ENCODE measurements around the gene TNIK.

Gene TNIK

DNA sequence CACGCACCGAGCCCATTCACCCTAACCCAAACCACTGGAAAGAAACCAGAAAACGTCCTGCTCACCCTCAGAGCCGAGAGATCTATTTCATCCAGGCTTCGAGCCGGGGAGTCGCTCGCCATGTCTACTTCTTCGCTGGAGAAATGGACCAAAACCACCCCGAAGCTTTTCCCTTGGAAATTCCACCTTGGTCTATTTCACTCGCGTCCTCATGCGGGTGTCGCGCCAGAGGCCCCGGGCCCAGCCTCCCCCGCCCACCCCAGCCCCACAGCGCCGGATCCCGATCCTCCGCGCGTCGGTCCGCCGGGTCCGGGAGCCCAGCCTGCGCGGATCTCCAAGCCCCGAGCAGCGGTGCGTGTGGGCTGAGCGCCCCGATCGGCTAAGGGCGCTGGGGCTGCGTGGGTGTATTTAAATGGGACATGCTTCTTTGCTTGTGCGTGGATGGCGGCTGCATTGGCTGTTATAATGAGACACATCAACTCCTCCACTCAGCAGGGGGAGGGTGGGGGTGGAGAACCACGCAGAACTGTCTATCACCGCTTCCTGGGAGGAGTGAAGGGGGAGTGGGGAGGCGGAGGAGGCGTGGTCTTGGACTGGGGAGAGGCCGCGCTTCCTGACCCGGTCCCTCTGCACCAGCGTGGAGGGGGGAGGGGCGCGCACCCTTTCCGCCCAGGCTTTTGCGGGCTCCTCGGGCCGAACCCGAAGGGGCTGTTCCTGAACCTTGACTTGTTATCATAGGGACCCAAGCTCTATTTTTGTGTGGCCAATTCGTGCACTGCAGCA is at the start of gene TNIK:
TSS of gene TNIK (minus strand) at position 464 of the 783 bp plus-strand sequence. CDS start at position 122, 342 bp downstream.
- Histone ChIP-seq H3K27ac (peak within 1 kb of the TSS in 19 of 21 experiments; percentile 26 to 84 (median 64)), H3K4me3 (peak within 1 kb of the TSS; percentile 49 to 77 (median 65))

DNA sequence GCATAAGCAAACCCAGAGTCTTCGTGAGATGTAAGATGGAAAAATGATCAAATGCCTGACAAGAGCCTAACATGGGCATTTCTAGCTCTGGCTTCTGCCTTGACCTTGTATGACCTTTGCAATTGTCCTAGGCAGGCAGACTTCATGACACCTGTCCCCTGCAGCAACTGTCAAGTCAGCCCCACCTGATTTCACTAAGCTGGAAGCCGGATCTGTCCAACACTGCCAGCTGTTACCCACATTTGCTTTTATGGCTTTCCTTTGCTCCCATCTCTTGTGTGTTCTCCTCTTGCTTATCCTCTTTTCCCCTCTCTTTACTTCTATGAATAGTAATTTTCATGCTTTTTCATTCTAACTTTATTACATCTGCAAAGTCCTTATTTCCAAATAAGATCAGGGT is 48.5 kb upstream of the TNIK start:
- no peak overlapping the region for H3K4me3 ChIP-seq
- H3K27ac ChIP-seq = no peak overlapping the region

DNA sequence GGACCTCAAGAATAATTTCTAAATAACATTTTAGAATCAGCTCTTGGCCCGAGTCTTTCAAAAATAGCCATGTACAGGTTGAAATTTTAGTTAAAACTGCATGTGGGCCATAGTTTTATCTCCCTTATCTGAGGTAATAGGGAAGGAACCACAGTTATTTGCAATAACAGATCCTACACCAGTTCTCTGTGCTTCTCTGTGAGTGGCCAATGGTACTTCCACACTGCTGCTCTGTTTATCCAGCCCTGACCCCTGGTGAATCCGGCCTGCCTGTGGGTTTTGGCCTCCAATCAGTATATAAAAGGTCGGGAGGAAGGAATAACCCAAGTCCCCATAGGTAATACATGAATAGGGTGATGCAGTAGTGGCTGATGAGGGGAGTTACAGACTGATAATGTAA is 48.0 kb upstream of the TNIK start:
- Histone ChIP-seq H3K27ac (no peak overlapping the region), H3K4me3 (no peak overlapping the region)

DNA sequence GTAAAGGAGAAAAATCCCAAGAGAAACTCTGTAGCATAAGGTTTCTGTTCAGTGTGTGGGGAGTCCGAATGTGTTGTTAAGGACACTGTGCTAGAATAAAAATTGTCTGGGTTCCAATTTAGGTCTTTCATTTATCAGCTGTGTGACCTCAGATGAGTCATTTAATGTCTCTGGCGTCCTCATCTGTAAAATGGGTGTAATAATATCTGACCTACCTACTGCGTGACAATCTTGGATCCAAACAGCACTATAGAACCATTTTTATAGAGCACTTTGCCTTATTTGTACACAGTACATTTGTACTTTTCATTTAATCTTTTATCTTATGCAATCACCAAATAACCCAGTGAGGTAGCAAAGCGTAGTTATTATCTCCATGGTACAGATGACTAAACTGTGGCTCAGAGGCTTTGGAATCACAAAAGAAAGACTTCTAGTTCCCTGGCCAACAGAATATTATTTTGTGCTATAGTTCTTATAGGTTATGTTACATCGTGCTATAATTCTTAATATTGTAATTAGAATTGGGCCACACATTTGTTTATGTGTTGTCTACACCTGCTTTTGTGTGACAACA is 46.6 kb upstream of the TNIK start:
- Histone ChIP-seq H3K4me3 (no peak overlapping the region), H3K27ac (no peak overlapping the region)

DNA sequence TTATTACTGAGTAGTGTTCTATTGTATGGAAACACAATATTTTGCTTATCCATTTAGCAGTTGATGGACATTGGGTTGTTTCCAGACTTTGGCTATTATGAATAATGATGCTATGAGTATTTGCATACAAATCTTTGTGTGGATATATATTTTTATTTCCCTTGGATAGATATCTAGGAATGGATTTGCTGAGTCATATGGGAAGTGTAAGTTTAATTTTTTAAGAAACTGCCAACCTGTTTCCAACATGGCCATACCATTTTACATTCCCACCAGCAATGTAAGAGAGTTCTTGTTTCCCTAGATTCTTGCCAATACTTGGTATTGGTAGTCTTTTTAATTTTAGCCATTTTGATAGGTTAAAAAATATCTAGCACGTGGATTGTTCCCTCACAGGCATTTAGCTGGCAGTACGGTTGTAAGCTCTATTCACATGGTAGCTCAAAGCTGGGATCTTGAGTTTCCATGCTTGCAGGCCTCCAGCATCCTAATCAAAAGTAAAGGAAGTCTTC is 45.7 kb upstream of the TNIK start:
- Histone ChIP-seq H3K4me3 (no peak overlapping the region), H3K27ac (no peak overlapping the region)

DNA sequence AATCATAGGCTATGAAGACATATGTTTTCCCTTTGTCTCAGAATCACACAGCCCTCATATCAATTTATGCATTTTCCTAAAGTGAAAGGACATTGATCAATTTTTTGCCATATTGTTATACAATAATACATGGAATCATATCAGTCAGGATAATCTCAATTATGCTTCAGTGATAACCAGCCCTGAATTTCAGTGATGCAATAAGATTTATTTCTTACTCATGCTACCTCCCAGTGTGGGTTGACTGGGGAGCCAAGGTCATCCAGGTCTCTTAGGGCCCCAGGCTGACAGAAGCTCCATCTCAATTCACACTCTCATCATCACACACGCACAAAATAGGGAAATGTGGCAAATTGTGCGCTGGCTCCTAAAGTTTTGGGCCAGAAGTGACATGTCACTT is 44.2 kb upstream of the TNIK start:
- H3K4me3 ChIP-seq = no peak overlapping the region
- H3K27ac ChIP-seq = no peak overlapping the region

DNA sequence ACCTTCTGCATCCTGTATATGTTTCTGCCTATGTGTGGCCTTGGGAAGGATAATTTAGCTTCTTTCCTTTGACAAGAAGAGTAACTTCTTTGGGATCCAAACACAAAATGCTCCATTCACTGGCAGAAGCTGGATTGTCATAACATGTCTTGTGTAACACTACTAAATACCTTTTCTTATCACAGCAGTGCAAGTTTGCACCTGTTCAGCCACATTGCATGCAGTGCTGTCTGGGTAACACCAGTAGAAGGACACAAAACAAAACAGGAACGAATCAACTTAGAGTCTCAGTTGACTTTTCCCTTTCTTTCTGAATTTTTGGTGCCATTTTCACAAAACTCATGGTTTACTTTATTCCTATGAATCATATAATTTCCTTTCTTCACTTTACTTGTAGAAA is 43.6 kb upstream of the TNIK start:
- H3K27ac ChIP-seq = no peak overlapping the region
- H3K4me3 ChIP-seq = no peak overlapping the region

DNA sequence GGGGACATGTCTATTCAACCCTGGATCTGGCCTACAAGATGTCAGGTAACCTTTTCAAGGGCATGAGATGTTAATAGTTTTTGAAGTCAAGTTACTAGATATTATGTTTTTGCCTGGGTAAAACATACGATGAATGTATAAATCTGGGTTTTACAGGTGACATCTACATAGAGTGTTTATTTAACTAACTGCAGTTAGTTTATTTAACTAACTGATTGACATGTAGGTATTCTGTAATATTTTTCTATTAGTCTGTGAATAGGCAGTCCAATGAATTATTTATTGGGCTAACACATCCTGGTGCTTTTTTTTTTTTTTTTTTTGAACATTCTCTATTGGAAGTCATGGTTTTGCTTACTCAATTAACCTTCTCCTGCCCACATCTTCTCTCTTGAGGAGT is 38.7 kb upstream of the TNIK start:
- Histone ChIP-seq H3K4me3 (no peak overlapping the region), H3K27ac (no peak overlapping the region)

DNA sequence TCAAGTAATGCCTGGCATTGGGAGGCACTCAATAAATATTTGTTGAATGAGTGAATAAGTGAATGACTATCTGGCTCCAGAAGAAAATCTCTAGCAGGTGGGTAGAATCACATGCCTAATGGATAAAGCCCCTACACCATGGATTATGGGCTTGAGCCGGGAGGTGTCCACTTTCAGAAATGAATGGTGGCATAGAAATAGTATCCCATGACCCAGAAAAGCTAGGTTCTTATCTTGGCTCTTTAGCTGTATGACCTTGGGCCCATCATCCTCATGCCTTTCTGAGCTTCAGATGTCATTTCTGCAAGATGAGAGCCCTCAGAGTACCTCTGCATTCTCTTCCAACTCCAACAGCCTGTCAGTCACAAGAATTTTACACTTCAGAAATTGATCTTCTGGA is 37.3 kb upstream of the TNIK start:
- Histone ChIP-seq H3K27ac (no peak overlapping the region), H3K4me3 (no peak overlapping the region)

DNA sequence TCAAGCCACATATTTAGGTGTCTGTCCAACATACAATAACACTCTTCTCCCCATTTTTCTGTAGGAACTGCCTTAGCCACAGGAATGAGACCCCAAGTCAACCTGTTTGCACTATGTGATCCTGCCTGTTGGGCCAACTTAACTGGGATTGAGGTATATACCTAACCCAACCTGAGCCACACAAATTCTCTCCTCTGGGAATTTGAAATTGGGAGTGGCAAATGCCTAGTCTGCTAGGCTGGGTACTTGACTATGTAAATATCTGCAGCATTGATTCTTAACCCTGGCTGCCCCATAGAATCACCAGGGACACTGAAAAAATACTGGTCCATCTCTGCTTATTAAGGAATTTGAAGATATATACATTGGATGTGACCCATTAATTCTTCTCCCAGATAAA is 35.2 kb upstream of the TNIK start:
- H3K27ac ChIP-seq = no peak overlapping the region
- H3K4me3 ChIP-seq = no peak overlapping the region

DNA sequence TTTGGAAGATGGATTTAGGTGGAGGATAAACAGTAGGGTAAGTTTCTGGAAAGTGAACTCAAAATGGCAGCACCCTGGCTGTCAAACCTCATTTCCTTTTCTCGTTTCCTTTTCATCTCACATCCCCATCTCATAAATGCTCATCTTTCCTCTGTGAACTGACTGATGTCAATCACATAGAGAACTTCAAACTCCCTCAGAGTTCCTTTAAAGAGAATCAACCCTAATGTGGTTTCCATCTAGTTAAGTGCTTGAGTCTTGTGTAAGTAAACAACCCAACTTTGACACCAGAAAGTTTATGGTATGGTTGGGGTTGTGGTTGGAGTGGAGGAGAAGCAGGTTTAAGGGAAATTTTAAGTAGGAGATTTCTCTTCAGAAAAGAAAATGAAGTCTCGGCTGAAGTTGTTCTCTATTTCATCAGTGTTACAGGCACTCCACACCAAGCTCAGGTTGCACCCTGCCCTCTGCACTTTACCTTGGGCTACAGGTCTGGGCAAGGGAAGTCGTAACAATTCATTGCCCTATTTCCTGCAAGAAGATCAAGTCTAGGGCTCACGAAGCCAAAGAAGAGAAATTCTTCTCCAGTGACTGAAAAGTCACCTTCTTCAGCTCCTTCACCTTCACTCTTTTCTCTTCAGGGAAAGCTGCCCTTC is 34.4 kb upstream of the TNIK start:
- no peak overlapping the region for H3K4me3 ChIP-seq
- no peak overlapping the region for H3K27ac ChIP-seq

DNA sequence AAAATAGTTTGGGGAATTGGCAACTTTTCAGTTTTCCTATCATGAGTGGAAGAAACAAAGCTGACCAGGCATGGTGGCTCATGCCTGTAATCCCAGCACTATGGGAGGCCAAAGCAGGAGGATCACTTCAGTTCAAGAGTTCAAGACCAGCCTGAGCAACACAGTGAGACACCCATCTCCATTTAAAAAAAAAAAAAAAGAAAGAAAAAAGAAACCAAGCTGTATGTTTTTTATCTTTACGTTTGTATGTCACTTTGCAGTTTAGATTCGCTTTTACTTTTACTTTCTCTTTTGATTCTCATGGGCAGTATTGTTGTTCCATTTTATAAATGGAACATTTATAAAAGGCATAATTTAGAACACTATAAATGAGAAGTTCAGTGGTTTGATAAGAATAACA is 31.2 kb upstream of the TNIK start:
- no peak overlapping the region for H3K4me3 ChIP-seq
- H3K27ac ChIP-seq = peak overlapping the region in 1 of 21 experiments; percentile 52

DNA sequence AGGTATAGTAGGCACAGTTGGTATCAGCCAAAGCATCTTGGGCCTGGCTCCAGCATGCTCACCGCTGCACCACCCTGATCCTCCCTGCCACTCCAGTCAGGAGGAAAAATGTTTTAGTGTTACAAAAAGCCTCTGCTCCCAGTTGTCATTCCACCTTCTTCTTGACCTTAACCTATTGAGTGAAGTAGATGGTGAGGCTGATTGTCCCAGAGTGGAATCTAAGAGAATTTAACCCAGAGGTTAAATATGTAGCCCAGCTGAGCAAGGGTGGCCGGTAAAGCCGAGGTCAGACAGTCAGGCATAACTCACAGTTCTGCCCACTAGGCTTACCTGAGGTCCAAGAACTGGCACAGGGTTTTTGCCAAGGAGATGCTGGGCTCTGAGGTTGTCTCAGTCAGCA is 30.7 kb upstream of the TNIK start:
- Histone ChIP-seq H3K4me3 (no peak overlapping the region), H3K27ac (peak overlapping the region in 1 of 21 experiments; percentile 52)

DNA sequence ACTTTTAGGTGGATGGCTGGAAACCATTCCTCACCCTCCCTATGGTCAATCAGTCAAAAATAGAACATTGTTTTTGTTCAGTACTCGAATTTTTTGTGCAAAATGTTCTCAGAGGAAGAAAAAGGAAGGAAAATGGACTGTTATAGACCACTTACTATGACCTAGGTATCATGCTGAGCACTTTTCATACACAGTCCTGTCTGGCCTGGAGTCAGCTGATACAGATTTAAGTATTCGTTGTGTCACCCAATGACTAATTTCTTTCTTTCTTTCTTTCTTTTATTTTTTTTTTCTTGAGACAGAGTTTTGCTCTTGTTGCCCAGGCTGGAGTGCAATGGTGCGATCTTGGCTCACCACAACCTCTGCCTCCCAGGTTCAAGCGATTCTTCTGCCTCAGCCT is 29.1 kb upstream of the TNIK start:
- H3K27ac ChIP-seq = no peak overlapping the region
- no peak overlapping the region for H3K4me3 ChIP-seq

DNA sequence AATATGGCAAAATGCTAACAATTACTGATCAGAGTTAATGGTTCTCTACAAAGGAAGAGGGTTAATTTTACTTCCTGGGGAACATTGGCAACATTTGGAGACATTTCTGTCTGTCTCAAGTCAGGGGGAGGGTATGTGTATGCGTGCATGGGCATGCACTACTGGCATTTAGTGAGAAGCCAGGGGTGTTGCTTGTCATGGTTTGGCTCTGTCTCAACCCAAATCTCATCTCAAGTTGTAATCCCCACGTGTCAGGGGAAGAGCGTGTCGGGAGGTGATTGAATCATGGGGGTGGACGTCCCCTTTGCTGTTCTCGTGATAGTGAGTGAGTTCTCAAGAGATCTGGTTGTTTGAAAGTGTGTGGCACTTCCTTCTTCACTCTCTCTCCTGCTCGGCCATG is 28.3 kb upstream of the TNIK start:
- H3K27ac ChIP-seq = no peak overlapping the region
- no peak overlapping the region for H3K4me3 ChIP-seq

DNA sequence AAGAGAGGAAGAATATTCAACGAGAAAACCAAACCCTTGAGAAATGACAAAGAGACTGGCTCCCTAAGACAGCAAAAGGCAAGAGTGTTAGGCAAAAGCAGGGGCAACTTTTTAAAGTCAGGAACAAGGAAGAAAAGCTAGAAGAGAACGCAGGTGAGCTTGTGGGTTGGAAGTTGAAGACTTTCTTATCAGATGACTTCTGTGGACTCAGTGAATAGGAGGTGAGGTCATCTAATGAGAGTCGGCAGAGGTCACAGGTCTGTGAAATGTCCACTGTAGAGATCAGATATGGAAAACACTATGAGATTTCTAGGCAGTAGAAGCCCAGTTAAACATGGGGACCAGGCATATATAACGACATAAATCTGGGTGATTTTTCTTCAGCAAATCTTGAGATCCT is 27.2 kb upstream of the TNIK start:
- Histone ChIP-seq H3K27ac (no peak overlapping the region), H3K4me3 (no peak overlapping the region)

DNA sequence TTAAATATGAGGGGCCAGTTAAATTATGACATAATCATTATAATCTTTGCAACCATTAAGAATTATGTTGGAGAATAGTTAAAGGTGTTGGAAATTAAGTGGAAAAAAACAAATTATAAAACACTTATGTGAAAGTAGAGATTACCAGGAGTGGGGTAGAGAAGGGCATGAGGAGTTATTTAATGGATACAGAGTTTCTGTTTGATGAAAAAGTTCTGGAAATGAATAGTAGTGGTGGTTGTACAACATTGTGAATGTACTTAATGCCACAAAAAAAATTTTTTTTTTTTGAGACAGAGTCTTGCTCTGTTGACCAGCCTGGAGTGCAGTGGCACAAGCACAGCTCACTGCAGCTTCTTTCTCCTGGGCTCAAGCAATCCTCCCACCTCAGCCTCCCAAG is 25.1 kb upstream of the TNIK start:
- no peak overlapping the region for H3K27ac ChIP-seq
- no peak overlapping the region for H3K4me3 ChIP-seq

DNA sequence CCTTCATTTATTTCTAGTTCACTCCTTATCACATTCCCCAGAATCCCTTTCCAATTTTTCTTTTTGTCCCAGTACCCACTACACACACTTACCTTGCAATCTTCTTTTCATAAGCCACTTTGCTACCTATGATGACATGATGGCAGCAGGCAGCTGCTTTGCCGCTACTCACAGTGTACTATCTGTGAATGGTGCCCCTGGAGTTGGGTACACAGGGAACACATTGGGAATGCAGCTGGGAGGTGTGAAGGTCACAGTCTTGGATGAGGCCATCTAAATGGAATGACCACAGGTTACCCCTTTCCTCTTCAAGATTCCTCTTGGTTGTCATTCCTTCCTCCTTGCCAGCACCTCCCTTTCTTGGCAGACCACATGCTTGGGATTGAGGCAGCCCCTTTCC is 20.8 kb upstream of the TNIK start:
- no peak overlapping the region for H3K4me3 ChIP-seq
- peak overlapping the region in 1 of 21 experiments; percentile 32 for H3K27ac ChIP-seq

DNA sequence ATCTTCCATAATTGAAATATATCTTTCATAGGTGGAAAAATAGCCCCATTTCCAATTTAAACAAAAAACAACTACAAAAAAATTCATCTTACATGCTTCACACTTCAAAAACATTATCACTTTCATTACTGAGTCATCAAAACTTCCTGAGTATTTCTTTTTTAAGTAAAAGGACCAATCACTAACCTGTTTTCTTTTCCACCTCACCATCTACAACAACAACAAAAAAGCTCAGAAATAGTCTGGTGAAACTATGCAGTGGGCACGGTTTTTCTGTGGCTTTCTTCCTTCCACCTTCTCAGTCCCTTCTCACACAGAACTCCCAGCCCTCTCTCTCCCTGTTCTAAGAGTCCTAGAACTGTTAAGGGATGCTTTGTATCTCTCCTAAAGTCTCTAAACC is 20.3 kb upstream of the TNIK start:
- Histone ChIP-seq H3K4me3 (no peak overlapping the region), H3K27ac (peak overlapping the region in 1 of 21 experiments; percentile 32)

DNA sequence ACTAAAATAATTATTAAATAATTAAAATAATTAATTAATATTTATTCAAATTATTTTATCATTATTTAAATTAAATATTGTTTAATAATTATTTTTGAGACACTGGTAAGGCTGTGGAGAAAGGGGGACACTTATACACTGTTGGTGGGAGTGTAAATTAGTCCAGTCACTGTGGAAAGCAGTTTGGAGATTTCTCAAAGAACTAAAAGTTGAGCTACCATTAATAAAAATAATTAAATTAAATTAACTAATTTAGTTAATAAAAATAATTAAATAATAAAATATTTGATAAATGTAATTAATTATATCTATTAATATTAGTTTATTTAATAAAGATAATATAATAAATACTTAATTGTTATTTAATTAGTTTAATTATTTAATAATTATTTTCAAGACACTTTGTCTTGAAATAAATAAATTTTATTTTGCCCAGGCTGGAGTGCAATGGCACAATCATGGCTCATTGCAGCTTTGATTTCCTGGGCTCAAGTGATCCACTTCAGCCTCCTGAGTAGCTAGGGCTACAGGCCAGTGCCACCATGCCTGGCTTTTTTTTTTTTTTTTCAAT is 16.4 kb upstream of the TNIK start:
- no peak overlapping the region for H3K27ac ChIP-seq
- H3K4me3 ChIP-seq = no peak overlapping the region

DNA sequence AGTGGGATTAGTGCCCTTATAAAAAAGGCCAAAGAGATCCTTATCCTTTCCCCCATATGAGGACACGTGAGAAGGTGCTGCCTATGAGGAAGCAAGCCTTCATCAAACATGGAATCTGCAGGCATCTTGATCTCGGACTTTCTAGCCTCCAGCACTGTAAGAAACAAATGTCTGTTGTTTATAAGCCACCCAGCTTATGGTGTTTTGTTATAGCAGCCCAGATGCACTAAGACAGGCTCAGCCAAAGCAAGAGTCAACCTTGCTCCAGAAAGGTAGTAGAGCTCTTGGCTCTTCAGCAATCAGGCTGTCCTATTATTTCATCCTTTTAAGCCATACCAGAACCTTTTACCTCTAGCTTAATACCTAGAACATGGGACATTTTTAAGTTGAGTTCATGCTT is 12.3 kb upstream of the TNIK start:
- Histone ChIP-seq H3K4me3 (no peak overlapping the region), H3K27ac (no peak overlapping the region)

Measured in skin epidermis (tissue), 12 donors.